GM21529 (cell line): ENCODE data around the gene CDHR3.
"Not testable (repeated sequence)": the region's sequence is repeated elsewhere in the genome, so short reads cannot be mapped to it uniquely, and the experiment has no call there.

Source experiments
- ATAC-seq: cut with Tn5 transposase; IDR thresholded peaks from one replicate; pipeline ENCODE4 v1.9.1; 2021; ENCODE audit not compliant: unreplicated experiment

CDHR3 gene

DNA sequence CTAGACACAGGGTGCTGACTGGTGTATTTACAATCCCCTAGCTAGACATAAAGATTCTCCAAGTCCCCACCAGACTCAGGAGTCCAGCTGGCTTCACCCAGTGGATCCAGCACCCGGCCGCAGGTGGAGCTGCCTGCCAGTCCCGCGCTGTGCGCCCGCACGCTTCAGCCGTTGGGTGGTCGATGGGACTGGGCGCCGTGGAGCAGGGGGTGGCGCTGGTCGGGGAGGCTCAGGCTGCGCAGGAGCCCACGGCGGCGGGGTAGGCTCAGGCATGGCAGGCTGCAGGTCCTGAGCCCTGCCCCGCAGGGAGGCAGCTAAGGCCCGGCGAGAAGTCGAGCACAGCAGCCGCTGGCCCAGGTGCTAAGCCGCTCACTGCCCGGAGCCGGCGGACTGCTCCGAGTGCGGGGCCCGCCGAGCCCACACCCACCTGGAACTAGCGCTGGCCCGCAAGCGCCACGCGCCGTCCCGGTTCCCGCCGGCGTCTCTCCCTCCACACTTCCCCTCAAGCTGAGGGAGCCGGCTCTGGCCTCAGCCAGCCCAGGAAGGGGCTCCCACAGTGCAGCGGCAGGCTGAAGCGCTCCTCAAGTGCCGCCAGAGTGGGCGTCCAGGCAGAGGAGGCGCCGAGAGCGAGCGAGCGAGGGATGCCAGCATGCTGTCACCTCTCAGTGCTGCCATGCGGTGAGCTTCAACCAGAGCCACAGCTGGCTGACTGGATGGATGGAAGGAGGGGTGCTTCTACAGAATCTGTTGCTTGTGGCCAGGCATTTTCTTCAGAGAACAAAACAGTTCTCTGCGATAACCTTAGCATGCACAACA, 7.2 kb upstream of the CDHR3 start:
- not testable (repeated sequence) for ATAC-seq

DNA sequence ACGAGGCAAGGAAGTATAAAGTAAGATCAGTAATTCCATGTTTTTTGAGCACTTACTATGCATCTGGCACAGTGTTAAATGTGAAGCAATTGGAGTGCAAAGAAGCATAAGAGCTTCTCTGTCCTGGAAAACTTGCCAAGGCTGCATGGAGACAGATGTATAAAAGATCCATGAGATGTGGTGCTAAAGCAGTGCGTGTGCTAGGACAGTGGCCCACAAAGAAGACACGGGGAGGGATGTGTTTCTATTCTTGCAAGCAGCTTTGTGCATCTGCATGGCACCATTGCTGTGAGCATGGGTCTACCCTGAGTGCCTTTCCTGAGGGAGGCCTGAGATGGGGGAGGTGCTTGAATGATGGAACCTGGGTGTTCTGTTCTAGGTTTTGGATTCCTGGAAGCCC, 5.1 kb upstream of the CDHR3 start:
- no peak for ATAC-seq

DNA sequence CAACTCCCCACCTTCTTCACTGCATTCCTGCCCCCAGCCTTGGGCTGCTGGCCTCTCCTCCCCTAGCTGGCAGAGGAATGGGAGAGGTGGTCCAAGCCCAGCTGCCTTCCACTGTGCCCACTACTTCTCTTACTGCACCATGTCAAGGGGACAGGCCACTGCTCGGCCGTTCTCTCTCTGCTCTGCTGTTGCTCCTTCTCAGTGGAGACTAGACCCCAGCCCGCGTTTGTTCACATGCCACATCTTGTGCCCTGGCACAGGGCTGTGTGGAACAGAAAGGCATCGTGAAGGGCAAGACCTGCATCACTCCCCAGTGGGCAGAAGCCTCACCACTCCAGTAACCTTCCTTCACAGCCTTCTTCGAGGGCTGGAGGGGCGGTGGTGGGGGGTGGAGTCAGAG, 711 bp upstream of the CDHR3 start:
- no peak for ATAC-seq

DNA sequence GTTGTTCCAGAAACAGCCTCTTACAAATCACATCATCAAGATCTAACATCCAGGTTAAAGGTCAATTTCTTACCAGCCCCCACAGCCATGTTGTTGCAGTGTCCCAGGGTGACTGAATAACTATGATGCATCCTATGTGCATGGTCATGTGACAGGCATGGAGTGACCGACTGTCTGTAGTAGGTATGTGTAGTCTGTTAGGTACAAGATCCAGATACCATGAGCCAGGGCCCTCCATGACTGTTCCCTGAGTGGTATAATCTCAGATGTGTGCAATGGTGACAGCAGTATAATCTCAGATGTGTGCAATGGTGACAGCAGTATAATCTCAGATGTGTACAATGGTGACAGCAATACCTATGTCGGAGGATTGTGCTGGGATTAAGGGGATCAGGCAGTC, 8.8 kb downstream of the CDHR3 start:
- no peak for ATAC-seq

DNA sequence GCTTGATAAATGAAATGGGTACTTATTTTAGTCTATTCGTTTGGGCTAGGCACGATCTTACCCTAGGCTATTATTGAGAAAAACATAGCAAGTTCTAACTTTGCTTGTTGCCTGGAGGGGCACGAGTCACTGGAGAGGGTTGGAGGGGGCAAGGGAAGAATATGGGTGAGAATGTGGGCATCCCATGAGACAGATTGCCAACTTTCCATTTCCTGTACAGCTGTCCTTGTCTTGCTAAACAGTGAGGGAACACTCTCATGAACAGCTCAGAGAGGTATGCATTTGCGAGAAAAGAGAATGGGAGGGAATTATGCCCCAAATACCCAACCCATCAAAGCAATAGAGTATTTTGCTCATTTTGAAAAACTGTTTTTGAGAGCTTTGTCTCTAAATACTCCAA, 9.2 kb downstream of the CDHR3 start:
- ATAC-seq: no peak

DNA sequence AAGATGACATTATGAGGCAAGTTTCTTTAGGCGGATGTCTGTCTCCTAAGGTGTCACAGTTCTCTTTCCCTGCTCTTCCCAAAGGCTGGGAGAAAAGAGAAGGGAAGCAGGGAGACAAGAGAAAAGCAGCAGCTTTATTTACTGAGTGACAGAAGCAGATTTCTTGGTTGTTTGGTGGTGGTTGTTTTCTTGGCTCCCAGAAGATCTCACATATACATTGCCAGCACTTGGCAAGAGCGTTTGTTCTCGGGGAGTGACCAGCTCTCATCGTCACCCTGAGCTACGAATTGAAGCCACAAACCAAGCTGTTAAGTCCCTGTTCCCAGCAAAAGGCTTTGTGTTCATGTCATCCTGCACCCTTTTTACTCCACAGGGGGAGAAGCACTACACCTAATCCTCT, 11.4 kb downstream of the CDHR3 start:
- ATAC-seq: no peak

DNA sequence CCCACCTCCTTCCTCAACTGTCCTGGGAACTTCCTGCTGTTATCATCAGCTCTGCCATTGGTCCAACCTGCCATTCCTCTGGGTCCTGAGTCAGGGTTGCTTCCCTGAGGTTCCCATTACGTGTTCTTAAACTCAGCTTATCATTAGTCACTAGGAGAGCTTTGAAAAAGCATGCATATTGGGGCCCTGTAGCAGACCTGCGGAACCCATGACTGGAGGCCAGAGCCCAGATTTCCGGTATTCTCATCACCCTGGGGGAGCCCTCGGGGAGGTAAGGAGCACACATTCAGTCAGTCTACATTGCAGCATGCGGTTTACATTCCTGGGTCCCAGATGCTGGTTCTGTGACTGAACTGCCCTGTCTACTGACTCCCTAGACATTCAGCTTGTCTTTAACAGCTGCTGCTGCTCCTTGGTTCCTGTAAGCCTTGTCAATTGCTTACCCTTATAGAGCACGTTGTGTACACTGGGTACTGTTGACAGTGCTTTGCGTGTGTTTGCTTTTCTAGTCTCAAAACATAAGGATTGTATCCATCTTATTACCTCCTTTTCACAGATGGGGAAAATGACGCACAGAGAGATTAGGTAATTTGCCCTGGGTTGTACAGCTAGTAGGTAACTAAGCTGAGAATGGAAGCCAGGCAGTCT, 12.8 kb downstream of the CDHR3 start:
- no peak for ATAC-seq

DNA sequence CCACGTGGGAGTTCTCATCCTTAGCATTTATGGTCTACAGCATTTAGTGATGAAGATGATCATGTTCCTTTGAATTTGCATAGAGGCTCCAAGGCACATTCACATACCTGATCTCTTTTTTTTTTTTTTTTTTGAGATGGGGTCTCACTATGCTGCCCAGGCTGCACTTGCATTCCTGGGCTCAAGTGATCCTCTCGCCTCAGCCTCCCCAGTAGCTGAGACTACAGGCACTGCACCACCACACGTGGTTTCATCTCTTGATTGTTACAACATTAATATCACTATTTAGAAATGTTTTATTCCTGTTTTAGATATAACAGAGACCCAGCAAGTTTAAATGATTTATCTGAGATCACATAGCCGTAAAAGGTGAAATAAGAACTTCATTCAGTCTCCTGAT, 13.8 kb downstream of the CDHR3 start:
- ATAC-seq: no peak

DNA sequence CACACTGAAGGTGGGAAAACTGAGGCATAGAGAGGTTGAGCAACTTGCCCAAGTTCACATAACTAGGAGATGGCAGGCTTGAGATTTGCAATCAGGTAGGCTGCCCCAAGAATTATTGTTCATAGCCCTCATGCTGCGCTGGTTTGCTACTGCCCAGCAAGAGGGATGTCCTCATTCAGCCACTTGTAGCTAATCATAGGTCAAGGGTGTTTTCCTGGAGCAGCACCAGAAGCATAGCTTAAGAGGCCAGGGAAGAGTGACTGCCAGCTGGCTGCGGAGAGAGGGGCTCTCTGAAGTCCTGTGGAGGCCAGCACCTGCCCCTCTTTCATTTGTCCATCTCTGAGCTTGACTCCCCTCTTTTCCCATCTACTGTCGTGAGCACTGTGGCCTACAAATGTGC, 15.0 kb downstream of the CDHR3 start:
- ATAC-seq: no peak

DNA sequence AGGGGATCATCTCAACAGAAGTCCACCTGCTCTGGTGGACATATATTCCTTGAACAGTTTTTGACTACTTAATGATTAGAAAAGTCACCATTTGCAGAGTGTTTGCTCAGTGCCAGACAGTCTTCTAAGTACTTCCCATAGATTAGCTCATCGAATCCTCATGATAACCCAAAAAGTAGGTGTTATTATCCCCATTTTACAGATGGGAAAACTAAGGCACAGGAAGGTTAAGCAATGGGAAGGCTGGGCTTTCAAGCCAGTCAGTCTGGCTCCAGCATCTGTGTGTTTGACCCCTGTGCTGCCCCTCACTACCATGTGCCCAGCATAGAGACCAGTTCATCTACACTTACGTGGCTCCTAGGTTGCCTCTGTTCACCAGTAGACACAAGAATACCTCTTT, 15.9 kb downstream of the CDHR3 start:
- no peak for ATAC-seq

DNA sequence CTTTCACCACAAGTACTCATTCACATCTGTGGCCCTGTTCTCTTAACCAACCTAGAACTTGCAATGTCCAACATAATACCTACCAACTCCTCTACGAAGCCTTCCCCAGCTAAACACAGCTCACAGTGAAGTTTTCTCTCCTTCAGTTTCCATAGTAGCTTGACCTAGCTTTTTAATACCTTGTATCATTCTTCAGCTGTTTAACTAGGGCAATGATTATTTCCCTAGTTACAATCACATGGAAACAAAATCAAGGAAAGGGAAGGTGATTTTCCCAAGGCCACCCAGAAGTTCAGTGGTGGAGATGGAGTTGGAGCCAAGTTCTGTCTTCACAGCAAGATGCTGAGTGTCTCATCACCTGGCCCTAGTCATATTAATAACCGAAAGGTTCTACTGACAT, 16.3 kb downstream of the CDHR3 start:
- ATAC-seq: no peak

DNA sequence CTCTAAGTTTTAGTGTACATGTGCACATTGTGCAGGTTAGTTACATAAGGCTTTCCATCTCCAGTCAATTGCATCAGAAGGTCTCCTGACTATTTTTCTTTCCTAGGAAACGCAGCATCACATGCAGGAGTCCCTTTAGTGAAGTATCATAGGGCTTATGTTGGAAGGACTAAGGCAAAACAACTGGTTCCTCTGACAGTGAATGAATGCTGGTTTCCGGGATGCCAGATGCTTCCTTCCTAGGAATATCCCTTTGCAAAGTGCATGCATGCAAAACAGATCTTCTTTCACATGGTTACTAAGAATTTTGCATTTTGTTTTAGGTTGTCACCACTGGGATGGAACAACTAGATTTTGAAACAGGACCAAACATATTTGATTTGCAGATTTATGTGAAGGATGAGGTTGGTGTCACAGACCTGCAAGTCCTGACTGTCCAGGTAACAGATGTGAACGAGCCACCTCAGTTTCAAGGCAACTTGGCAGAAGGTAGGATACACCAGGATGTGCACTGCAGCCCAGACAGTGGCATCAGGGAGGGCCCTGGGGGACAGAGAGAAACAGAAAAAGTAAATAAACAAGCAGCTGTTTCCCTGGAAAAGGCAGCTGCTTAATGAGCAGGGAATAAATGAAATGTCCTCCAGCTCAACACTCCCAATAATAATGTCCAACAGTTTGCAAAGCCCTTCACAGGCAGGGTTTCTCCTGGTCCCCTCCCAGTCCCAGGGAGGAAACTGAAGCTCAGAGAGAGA, 17.8 kb downstream of the CDHR3 start:
- no peak for ATAC-seq

DNA sequence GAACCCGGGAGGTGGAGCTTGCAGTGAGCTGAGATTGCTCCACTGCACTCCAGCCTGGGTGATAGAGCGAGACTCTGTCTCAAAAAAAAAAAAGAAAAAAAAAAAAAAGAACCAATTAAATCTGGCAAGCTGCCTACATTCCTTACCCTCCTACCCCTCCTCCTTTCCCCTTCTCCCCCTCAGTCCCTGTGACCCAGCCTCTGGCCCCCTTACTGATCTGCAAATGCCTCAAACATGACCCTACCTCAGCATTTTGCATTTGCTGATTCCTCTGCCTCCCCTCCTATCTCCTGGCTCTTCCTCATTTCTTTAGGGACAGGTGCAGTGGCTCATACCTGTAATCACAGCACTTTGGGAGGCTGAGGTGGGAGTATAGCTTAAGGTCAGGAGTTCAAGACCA, 19.3 kb downstream of the CDHR3 start:
- ATAC-seq: no peak

DNA sequence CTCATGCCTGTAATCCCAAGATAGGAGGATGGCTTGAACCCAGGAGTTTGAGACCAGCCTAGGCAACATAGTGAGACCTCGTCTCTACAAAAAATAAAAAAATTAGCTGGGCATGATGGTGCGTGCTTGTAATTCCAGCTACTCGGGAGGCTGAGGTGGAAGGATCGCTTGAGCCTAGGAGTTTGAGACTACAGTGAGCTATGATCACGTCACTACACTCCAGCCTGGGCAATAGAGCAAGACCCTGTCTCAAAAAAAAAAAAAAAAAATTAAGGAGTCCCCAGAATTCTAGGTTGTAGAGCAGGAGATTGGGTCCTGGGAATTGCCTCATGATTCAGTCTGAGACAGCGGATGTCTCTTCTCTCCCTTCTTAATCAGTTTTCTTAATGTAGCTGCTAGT, 21.7 kb downstream of the CDHR3 start:
- not testable (repeated sequence) for ATAC-seq

DNA sequence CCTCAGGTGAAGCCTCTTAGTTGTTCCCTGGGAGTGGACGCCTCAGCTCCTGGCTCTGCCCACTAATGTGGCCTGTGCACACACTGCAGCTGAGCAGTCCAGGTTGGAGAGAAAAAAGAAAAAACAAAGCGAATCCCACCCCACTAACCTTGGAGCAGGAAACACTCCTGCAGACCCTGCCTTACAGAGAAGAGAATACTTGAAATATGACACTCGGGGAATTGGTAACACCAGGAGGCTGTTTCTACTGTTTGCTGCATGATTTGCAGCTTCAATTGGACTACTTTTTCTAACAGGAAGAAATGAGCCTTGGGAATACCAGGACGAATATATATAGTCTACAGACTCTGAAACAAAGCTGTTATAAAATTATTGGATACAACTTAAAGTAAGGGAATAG, 22.2 kb downstream of the CDHR3 start:
- ATAC-seq: no peak

DNA sequence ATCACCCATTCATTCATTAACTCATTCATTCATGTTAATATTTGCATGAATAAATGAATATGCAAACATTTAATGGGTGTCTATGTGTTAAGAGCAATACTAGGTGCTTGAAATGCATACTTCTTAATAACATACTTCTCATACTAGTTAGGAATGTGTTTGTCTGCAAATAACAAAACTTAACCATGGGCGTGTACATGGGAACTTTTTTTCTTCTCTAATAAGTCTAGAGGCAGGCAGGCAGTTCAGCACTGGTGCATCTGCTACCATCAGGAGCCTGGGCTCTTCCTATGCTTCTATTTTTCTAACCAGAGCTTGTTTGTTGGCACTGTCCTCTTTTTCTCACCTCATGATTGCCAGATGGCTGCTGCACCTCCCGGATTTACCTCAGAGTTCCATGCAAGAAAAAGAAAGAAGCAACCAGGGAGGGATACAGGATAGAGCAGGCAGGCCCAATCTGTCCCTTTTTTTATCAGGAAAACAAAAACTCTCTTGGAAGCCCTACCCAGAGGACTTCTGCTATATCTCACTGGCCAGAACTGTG, 22.7 kb downstream of the CDHR3 start:
- ATAC-seq: no peak

DNA sequence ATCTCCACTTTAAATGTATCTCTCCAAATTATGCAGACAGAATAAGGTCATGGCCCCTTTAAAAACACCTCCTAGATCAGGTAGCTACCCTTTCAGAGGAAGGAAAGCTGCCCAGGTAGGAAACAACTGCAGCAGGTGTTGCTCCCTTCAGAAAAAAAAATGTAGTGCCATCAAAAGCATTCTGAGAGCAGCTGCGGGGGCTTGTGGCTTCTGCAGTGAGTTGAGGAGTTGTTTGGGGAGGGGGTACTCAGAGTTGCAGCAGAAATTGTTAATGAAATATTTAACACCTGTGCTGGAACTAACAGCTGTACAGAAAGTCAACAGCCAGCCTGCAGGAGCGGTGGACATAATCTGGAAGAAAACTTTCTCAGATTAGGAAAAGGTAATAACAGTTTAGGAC, 24.0 kb downstream of the CDHR3 start:
- no peak for ATAC-seq

DNA sequence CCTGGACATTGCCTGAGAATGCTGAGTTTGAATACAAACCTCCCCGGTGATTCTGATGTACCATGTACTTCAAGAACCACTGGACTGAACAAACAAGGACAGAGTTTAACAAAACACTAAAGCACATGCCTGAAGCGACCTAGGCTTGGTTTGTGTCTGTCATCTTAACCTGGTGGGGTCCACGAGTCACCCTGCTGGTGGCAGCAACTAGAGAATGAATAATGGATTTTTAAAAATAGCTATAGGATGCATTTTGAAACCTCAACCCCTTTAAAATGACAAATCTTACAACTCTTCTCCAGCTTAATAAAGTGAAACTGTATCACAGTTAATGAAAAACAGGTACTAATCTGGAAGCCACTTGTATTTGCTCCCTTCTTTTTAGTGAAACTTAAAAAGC, 25.2 kb downstream of the CDHR3 start:
- no peak for ATAC-seq

DNA sequence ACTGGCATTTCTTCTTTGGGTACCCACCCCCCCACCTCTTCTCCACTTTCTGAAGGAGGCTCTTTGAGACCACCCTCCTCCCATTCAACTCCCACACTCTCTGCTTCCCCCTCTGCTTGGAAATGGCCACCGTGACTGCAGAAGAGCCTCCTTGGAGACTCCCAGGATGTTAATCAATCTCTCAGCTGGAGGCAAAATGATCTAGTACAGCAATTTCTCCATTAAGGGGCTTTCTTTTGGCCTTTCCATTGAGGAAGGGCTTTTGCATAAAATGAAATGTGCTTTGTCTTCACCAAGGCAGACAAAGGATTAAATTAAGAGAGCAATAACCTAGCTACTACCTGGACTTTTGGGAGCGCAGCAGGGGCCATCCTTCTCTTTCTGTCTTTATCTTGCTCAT, 26.1 kb downstream of the CDHR3 start:
- ATAC-seq: no peak

DNA sequence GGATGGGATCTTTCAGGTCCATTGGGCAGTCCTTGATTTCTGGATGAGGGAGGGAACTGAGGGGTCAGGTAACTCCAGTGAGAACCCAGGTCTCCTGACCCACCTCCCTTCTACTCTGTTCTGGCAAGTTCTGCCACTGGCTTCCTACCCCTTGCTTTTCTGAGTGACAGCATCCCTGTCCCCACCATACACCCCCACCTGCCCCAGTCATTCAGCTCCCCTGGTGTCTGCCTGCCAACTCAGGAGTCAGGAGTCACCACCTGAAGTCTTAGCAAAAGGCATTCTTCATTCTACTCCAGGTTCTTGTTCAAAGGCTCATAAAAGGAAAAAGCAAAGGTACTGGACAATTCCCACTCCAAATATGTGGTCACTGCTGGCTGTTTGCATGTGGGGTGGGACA, 26.6 kb downstream of the CDHR3 start:
- no peak for ATAC-seq

DNA sequence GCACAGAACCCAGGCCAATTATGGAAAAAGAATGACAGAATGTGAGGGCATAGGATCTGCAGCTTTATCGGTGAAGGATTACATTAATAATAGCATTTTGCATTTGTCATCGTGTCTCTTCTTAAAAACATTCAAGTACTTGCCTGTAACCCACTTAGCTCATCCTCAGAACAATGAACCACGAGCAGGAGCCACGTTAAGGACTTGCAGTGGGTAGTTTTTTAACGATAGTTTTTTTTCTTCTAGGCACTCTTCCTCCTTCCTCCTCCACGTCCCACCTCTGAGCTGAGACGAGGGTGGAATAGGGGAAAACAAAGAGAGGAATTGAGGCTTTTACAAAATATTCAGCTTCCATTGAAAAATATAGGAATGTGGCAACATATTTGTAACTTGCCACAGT, 27.1 kb downstream of the CDHR3 start:
- no peak for ATAC-seq
